Measurements from ENCODE around the gene DNAAF5. TPM values are rescaled to one million over a fixed set of nuclear protein-coding genes. Genes with fewer than 3 reads are reported as not detected.
"Not testable (repeated sequence)": the region's sequence is repeated elsewhere in the genome, so short reads cannot be mapped to it uniquely, and the experiment has no call there.

Gene DNAAF5
- polyA plus RNA-seq, 1 experiment = 27.0 TPM

DNA sequence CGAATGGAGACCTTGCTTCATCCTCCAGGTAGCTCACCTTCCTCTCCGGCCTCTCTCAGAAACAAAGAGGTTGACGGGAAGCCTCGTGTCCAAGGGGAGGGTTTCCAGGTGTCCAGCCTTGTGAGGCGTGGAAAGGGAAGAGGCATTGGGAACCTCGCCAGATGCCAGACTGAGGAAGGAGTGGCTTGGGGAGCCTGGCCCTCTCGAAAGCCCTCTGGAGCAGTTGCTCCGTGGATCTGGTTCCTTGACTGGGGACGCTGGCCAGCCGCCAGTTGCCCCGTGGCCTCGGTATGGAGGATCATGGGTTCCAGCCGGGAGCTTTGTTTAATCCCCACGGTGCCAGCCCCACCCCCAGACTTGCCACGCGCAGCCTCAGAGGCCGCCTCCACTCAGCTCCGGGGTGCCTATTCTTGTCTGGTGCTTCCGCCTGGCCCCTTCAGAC is 75.5 kb downstream of the DNAAF5 start:
- TF ChIP-seq, protein P1, sequence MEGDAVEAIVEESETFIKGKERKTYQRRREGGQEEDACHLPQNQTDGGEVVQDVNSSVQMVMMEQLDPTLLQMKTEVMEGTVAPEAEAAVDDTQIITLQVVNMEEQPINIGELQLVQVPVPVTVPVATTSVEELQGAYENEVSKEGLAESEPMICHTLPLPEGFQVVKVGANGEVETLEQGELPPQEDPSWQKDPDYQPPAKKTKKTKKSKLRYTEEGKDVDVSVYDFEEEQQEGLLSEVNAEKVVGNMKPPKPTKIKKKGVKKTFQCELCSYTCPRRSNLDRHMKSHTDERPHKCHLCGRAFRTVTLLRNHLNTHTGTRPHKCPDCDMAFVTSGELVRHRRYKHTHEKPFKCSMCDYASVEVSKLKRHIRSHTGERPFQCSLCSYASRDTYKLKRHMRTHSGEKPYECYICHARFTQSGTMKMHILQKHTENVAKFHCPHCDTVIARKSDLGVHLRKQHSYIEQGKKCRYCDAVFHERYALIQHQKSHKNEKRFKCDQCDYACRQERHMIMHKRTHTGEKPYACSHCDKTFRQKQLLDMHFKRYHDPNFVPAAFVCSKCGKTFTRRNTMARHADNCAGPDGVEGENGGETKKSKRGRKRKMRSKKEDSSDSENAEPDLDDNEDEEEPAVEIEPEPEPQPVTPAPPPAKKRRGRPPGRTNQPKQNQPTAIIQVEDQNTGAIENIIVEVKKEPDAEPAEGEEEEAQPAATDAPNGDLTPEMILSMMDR (IDR thresholded peaks at IDR 0.05; ENCODE audit: insufficient read depth, low read depth, low read length) = no peak
- Histone ChIP-seq H3K4me3 (ENCODE audit: low read depth, low read length) (no peak overlapping the region), H3K36me3 (ENCODE audit: control insufficient read depth, insufficient read depth, low read length) (no peaks in the 10 kb centered on the region), H3K27me3 (ENCODE audit: control insufficient read depth, insufficient read depth, low read length) (no peaks in the 10 kb centered on the region)
- CTCF ChIA-PET = no interaction called here
- no peak for DNase-seq (ENCODE audit: low read depth)
- POLR2A ChIA-PET = no interaction called here

DNA sequence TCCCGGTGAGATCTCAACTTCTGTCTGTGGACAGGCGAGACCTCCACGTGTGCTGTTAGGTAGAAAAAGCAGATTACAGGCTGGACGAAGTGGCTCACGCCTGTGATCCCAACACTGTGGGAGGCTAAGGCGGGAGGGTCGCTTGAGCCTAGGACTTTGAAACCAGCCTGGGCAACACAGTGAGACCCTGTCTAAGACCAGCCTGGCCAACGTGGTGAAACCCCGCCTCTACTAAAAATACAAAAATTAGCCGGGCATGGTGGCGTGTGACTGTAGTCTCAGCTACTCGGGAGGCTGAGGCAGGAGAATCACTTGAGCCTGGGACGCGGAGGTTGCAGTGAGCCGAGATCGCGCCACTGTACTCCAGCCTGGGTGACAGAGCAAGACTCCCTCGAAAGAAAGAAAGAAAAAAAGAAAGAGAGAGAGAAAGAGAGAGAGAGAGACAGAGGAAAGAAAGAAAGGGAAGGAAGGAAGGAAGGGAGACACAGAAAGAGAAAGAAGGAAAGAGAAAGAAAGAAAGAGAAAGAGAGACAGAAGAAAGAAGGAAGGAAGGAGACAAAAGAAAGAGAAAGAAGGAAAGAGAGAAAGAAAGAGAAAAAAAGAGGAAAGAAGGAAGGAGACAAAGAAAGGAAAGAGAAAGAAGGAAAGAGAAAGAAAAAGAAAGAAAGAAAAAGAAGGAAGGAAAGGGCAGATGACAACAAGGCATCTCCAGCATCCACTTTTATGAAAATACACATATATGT is 76.2 kb downstream of the DNAAF5 start:
- H3K36me3 ChIP-seq (ENCODE audit: control insufficient read depth, insufficient read depth, low read length) = no peaks in the 10 kb centered on the region
- no peaks in the 10 kb centered on the region for H3K27me3 ChIP-seq (ENCODE audit: control insufficient read depth, insufficient read depth, low read length)
- ChIA-PET POLR2A (no interaction called here), CTCF (no interaction called here)
- no peak overlapping the region for H3K4me3 ChIP-seq (ENCODE audit: low read depth, low read length)
- TF ChIP-seq, protein P1 (IDR thresholded peaks at IDR 0.05; ENCODE audit: insufficient read depth, low read depth, low read length) = no peak
- DNase-seq (ENCODE audit: low read depth) = no peak

DNA sequence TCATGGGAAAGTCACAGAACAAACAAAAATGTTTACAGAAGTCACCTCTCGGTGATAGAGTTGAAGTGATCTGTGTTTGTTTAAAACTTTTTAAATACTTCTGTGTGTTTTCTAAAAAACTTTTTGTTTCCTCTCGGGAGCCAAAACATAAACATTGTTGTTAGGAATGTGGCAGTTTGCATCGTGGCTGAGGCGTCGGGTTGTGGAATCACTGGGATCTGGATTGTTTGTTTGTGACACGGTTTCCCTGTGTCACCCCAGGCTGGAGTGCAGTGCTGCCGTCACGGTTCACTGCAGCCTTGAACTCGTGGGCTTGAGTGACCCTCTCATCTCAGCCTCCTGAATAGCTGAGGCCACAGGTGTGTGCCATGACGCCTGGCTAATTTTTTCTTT is 76.7 kb downstream of the DNAAF5 start:
- ChIA-PET POLR2A (no interaction called here), CTCF (no interaction called here)
- no peaks in the 10 kb centered on the region for H3K36me3 ChIP-seq (ENCODE audit: control insufficient read depth, insufficient read depth, low read length)
- TF ChIP-seq, protein P1 (IDR thresholded peaks at IDR 0.05; ENCODE audit: insufficient read depth, low read depth, low read length) = no peak
- no peak for DNase-seq (ENCODE audit: low read depth)
- H3K27me3 ChIP-seq (ENCODE audit: control insufficient read depth, insufficient read depth, low read length) = no peaks in the 10 kb centered on the region
- no peak overlapping the region for H3K4me3 ChIP-seq (ENCODE audit: low read depth, low read length)

DNA sequence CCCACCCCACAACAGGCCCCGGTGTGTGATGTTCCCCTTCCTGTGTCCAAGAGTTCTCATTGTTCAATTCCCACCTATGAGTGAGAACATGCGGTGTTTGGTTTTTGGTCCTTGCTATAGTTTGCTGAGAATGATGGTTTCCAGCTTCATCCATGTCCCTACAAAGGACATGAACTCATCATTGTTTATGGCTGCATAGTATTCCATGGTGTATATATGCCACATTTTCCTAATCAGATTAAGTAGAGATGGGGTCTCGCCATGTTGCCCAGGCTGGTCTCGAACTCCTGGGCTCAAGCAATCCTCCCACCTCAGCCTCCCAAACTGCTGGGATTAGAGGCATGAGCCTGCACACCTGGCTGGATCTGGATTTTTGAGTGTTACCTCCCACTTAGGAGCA is 77.3 kb downstream of the DNAAF5 start:
- H3K36me3 ChIP-seq (ENCODE audit: control insufficient read depth, insufficient read depth, low read length); DNase-seq (ENCODE audit: low read depth); CTCF ChIA-PET; H3K27me3 ChIP-seq (ENCODE audit: control insufficient read depth, insufficient read depth, low read length); H3K4me3 ChIP-seq (ENCODE audit: low read depth, low read length); POLR2A ChIA-PET: not testable (repeated sequence)

DNA sequence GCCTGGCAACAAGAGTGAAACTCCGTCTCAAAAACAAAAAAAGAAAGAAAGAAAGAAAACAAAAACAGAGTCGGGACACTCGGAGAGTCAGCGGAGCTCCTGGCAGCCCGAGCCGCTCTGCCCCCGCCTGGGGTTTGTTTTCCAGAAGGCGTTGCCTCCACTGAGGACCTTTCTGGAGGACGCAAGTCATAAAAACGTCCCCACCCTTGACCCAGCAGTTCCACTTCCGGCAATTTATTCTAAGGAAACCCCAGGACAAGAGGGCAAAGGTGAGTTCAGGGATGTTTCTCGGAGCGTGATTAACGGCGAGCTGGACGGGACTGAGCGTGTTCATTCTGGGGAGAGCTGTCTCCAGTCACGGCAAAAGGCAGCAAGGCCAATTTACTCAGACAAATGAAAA is 78.8 kb downstream of the DNAAF5 start:
- TF ChIP-seq, protein P1 (IDR thresholded peaks at IDR 0.05; ENCODE audit: insufficient read depth, low read depth, low read length) = no peak
- ChIA-PET POLR2A (no interaction called here), CTCF (interaction anchor here (0.6 to 0.7 kb wide), 2 partner anchors 8 to 357 kb away, joined by 3 read pairs; no protein-coding TSS in a partner anchor)
- H3K4me3 ChIP-seq (ENCODE audit: low read depth, low read length) = no peak overlapping the region
- no peaks in the 10 kb centered on the region for H3K36me3 ChIP-seq (ENCODE audit: control insufficient read depth, insufficient read depth, low read length)
- no peak for DNase-seq (ENCODE audit: low read depth)
- H3K27me3 ChIP-seq (ENCODE audit: control insufficient read depth, insufficient read depth, low read length) = no peaks in the 10 kb centered on the region

All from BJ (cell line).